Choroid plexus epithelial cell (primary cell): ENCODE results near the gene HNRNPL.
"Not testable (repeated sequence)": the region's sequence is repeated elsewhere in the genome, so short reads cannot be mapped to it uniquely, and the experiment has no call there.

Experiments used
- DNase-seq: peaks from one replicate; pipeline ENCODE4 v3.0.0-alpha.2; 2010; ENCODE audit warnings: low read depth
- H3K4me3 ChIP-seq: 2 replicates; pipeline ENCODE4 v1.5.1; 2011; ENCODE audit warnings: low read depth, mild to moderate bottlenecking, control low read depth, low read length, moderate library complexity
- TF ChIP-seq, protein P1 (sequence below): conservative IDR thresholded peaks from 2 replicates; pipeline ENCODE4 v1.5.1; 2011; ENCODE audit warnings: low read depth, mild to moderate bottlenecking, control low read depth, inconsistent platforms, low read length, moderate library complexity

Gene HNRNPL

DNA sequence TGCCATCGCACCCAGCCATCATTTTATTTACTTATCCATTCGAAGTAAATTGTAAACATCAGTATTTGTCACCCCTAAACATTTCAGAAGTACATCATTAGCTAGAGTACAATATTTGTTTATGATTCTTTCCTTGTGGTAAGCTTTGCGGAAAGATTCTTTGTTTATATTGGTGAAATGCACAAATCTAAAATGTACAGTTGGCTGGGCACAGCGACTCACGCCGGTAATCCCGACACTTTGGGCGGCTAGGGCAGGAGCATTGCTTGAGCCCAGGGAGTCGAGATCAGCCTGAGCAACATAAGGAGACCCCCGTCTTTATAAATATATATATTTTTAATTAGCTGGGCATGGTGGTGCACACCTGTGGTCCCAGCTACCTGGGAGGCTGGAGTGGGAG, 50.7 kb downstream of the HNRNPL start:
- DNase-seq: no peak
- TF ChIP-seq, protein P1, sequence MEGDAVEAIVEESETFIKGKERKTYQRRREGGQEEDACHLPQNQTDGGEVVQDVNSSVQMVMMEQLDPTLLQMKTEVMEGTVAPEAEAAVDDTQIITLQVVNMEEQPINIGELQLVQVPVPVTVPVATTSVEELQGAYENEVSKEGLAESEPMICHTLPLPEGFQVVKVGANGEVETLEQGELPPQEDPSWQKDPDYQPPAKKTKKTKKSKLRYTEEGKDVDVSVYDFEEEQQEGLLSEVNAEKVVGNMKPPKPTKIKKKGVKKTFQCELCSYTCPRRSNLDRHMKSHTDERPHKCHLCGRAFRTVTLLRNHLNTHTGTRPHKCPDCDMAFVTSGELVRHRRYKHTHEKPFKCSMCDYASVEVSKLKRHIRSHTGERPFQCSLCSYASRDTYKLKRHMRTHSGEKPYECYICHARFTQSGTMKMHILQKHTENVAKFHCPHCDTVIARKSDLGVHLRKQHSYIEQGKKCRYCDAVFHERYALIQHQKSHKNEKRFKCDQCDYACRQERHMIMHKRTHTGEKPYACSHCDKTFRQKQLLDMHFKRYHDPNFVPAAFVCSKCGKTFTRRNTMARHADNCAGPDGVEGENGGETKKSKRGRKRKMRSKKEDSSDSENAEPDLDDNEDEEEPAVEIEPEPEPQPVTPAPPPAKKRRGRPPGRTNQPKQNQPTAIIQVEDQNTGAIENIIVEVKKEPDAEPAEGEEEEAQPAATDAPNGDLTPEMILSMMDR: no peak
- no peak overlapping the region for H3K4me3 ChIP-seq

DNA sequence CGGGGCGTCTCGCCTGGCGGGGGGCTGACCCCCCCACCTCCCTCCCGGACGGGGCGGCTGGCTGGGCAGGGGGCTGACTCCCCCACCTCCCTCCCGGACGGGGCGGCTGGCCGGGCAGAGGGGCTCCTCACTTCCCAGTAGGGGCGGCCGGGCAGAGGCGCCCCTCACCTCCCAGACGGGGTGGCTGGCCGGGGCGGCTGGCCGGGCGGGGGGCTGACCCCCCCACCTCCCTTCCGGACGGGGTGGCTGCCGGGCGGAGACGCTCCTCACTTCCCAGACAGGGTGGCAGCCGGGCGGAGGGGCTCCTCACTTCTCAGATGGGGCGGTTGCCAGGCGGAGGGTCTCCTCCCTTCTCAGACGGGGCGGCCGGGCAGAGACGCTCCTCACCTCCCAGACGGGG, 52.0 kb downstream of the HNRNPL start:
- DNase-seq, H3K4me3 ChIP-seq: not testable (repeated sequence)

DNA sequence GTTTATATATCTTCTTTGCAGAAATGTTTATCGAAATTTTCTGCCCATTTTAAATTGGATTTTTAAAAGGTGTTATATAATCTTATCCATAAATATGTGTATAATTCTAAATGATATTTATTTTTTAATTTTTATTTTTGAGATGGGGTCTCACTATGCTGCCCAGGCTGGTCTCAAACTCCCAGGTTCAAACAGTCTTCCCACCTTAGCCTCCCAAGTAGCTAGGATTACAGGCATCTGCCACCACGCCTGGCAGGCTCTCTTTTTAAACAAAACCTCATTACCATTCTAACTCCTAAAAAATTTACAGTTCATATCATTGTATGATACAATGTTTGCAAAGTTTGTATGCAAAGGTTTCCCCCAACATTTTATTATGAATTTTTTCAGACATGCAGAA, 53.6 kb downstream of the HNRNPL start:
- no peak for DNase-seq
- H3K4me3 ChIP-seq: no peak overlapping the region
- TF ChIP-seq, protein P1: no peak

DNA sequence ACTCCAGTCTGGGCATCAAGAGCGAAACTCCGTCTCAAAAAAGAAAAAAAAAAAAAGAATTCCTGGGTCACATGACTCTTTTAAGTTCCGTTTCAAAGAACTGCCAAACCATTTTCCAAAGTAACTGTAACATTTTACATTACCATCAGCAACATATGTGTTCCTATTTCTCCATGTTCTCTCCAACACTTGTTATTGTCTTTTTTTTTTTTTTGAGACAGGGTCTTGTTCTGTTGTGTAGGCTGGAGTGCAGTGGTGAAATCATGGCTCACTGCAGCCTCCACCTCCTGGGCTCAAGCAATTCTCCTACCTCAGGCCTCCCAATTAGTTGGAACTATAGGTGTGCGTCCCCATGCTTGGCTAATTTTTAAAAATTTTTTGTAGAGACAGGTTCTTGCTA, 54.2 kb downstream of the HNRNPL start:
- H3K4me3 ChIP-seq: no peak overlapping the region
- TF ChIP-seq, protein P1: no peak
- no peak for DNase-seq

DNA sequence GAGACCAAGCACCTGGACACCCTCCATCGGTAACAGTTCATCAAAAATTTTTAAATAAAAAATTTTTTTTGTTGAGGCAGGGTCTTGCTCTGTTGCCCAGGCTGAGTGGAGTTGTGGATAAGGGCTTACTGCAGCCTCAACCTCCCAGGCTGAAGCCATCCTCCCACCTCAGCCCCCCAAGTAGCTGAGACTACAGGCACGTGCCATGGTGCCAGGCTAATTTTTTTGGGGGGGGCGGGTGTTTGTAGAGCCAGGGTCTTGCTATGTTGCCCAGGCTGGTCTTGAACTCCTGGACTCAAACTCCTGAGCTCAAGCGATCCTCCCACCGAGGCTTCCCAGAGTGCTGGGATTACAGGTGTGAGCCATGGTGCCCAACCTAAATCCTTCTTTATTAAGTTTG, 56.1 kb downstream of the HNRNPL start:
- TF ChIP-seq, protein P1: no peak
- no peak for DNase-seq
- H3K4me3 ChIP-seq: no peak overlapping the region

DNA sequence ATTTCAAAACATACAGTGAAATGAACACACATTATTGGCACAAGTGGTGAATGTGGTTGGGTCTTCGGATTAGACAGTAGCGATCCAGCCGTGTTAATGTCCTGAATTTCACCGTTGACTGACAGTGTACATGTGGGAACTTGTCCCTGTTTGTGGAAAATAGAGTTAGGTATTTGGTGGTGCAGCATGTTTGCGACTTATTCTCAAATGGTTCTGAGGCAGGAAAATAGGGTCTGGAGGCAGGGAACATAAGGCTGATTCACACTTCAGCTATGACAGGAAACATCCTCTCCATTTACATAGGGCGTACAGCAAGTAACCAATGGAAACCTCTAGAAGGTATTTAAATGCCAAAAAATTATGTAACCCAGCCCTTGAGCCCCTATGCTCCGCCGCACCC, 56.6 kb downstream of the HNRNPL start:
- no peak overlapping the region for H3K4me3 ChIP-seq
- TF ChIP-seq, protein P1: no peak
- peak; percentile 64 for DNase-seq

DNA sequence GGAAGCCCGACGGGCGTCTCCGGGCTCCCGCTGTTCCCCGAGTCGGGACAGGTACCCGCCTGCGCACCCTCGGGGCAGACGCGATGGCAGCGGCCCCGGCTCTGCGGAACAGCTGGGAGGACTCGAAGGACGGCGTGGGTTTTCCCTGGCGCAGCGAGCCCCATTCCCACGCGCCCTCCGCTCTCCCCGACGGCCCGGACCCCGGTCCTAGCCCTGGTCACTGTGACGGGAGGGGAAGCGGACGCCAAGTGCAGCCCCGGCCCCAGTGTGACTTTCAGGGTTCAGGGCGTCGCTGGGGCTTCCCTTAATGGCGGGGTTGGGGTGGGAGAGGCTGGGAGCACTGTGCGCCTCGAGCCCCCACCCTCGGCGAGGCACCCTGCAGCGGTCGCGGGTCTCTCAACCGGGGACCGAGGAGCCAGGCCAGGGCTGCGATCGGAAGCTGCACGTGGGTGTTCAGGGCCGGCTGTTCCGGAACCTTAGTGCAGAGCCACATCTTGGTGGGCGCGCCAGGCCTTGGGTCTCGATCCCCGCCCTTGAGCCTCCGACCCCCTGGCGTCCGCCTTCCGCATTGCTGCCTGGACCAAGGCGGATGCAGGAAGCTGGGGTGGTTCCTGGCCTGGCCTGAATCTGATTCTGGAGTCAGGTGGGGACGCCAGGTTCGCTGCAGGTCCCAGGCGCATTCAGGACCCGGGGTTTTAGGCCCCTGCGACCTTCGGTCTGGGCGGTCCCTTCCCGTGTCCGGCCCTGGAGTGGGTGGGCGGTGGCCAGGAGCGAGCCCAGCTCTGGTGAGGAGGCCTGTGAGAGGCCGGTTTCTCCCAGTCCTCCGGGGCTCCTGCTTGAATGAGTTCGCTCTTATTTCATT, 57.3 kb downstream of the HNRNPL start:
- H3K4me3 ChIP-seq: peak overlapping the region; percentile 5
- TF ChIP-seq, protein P1: peak; percentile 45
- DNase-seq: peak; percentile 15

DNA sequence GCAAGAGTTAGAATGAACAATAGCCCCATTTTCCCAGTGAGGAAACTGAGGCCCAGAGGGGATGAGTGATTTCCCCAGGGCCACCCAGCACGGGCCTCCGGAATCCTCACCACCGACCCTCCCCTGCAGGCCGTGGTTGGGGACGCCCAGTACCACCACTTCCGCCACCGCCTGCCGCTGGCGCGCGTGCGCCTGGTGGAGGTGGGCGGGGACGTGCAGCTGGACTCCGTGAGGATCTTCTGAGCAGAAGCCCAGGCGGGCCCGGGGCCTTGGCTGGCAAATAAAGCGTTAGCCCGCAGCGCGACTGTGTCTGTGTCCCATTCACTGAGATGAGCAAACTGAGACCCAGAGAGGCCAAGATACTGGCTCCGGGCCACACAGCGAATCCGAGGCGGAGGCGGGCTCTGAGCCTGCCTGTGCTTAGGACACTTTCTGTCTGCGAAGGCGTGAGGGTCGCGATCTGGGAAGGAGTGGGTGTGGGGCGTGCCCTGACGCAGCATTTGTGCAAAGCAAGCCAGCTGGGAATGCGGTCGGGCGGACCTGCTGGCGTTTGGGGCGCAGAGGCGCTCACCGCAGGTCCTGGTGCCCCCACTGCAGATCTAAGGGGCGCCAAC, 58.2 kb downstream of the HNRNPL start:
- DNase-seq: not testable (repeated sequence)
- peak overlapping the region; percentile 22 for H3K4me3 ChIP-seq

DNA sequence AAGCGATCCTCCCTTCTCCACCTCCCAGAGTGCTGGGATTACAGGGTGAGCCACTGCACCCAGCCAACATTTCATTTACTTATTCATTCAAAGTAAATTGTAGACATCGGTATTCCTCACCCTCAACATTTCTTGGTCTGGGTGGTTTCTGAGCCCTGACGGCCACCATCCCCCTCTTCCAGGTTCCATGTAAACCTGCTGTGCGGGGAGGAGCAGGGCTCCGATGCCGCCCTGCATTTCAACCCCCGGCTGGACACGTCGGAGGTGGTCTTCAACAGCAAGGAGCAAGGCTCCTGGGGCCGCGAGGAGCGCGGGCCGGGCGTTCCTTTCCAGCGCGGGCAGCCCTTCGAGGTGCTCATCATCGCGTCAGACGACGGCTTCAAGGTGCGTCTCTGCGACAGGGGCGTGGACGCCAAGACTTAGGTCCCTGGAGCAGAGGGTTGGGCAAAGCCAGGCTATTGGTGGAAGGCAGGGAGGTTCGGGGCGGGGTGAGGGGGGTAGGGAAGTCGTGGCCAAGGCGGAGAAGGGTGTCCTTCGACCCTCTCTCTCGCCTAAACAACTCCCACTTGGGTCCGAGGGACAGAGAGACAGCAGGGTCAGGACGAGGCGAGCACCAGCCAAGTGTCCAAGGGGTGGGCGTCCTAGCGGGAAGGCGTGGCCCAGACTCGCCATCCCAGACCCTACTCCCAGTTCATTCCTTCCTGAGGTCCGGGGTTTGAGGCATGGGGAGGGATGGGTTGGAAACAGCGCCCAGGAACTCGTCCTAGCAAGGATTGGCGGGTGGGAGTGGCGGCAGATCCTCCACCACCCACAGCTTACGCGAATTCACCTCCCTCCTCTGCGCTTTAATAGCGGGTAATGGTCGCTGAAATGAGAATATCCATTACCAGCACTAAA, 59.0 kb downstream of the HNRNPL start:
- peak overlapping the region; percentile 22 for H3K4me3 ChIP-seq
- DNase-seq: not testable (repeated sequence)
